WTC11 (cell line): ENCODE measurements around the gene LDLRAD4. TPM values are rescaled to one million over a fixed set of nuclear protein-coding genes. Genes with fewer than 3 reads are reported as not detected.

Experiments used
- ATAC-seq: fragments of 200-7000 bp; cut with Tn5 transposase; 2 replicates; pipeline ENCODE4 v1.10.0; 2021; ENCODE audit warnings: mild to moderate bottlenecking, moderate library complexity
- CTCF ChIA-PET: fragments of 300-600 bp; sonication (Branson Sonifier 250); formaldehyde crosslinking; loops from one replicate; lab custom pipeline; 2021; ENCODE audit warnings: antibody characterized with exemption; lab: Charles Lee
- POLR2A ChIA-PET: fragments of 350-600 bp; sonication (Branson Sonifier 250); formaldehyde crosslinking; loops from one replicate; lab custom pipeline; 2021; ENCODE audit warnings: antibody characterized with exemption; lab: Charles Lee
- DNase-seq: peaks from one replicate; pipeline ENCODE4 v3.0.0; 2021; ENCODE audit warnings: low spot score
- H3K27ac Mint-ChIP-seq: 2 replicates; pipeline ENCODE4 v1.8.0; 2021; ENCODE audit warnings: mixed read lengths
- H3K27me3 Mint-ChIP-seq: 2 replicates; pipeline ENCODE4 v1.8.0; 2021; ENCODE audit warnings: low read depth, mild to moderate bottlenecking, moderate library complexity, mixed read lengths
- H3K36me3 Mint-ChIP-seq: 2 replicates; pipeline ENCODE4 v1.8.0; 2021; ENCODE audit warnings: mixed read lengths
- H3K4me1 Mint-ChIP-seq: 2 replicates; pipeline ENCODE4 v1.8.0; 2022; ENCODE audit warnings: mixed read lengths
- H3K4me3 Mint-ChIP-seq: 2 replicates; pipeline ENCODE4 v1.8.0; 2021; ENCODE audit warnings: mild to moderate bottlenecking, moderate library complexity, mixed read lengths
- H3K9me3 Mint-ChIP-seq: 2 replicates; pipeline ENCODE4 v1.8.0; 2021; ENCODE audit warnings: mixed read lengths
- CREM ChIP-seq: sonication (generic); formaldehyde crosslinking; IDR thresholded peaks from 2 replicates; pipeline ENCODE4 v1.8.1; 2022; ENCODE audit warnings: mild to moderate bottlenecking, missing genetic modification reagents, moderate library complexity
- FOXJ3 ChIP-seq: sonication (generic); formaldehyde crosslinking; IDR thresholded peaks from 2 replicates; pipeline ENCODE4 v1.9.0; 2021; ENCODE audit warnings: missing genetic modification reagents, mild to moderate bottlenecking, borderline replicate concordance
- GRHL2 ChIP-seq: fragments of 250-450 bp; sonication (Bioruptor Pico); IDR thresholded peaks from 2 replicates; pipeline ENCODE4 v1.8.0; 2022; ENCODE audit warnings: mild to moderate bottlenecking, moderate library complexity; ENCODE audit not compliant: insufficient replicate concordance, severe bottlenecking
- HMGA2 ChIP-seq: fragments of 250-450 bp; sonication (Bioruptor Pico); IDR thresholded peaks from 2 replicates; pipeline ENCODE4 v1.4.0; 2021; ENCODE audit warnings: mild to moderate bottlenecking, moderate library complexity
- NFATC4 ChIP-seq: fragments of 250-450 bp; sonication (Bioruptor Pico); IDR thresholded peaks from 2 replicates; pipeline ENCODE4 v1.9.0; 2021; ENCODE audit warnings: mild to moderate bottlenecking
- NR1H2 ChIP-seq: sonication (generic); formaldehyde crosslinking; IDR thresholded peaks from 2 replicates; pipeline ENCODE4 v1.9.0; 2021; ENCODE audit warnings: mild to moderate bottlenecking, moderate library complexity, missing genetic modification reagents
- RORB ChIP-seq: fragments of 250-450 bp; sonication (Bioruptor Pico); IDR thresholded peaks from 2 replicates; pipeline ENCODE4 v1.9.0; 2021; ENCODE audit warnings: mild to moderate bottlenecking
- ZNF232 ChIP-seq: sonication (generic); formaldehyde crosslinking; IDR thresholded peaks from 2 replicates; pipeline ENCODE4 v1.8.0; 2022; ENCODE audit warnings: mild to moderate bottlenecking, missing genetic modification reagents
- total RNA-seq: library from RNA; stranded (reverse); gene quantifications from 3 replicates; pipeline ENCODE4 v1.2.3, GENCODE V29; 2021
- TF ChIP-seq, protein P1 (sequence below): fragments of 250-450 bp; sonication (Bioruptor Pico); IDR thresholded peaks from 2 replicates; pipeline ENCODE4 v1.9.0; 2021; ENCODE audit warnings: moderate library complexity, mild to moderate bottlenecking, inconsistent platforms, borderline replicate concordance
- TF ChIP-seq, protein P2 (sequence below): sonication (generic); formaldehyde crosslinking; IDR thresholded peaks from 2 replicates; pipeline ENCODE4 v1.8.1; 2023; ENCODE audit warnings: mild to moderate bottlenecking, missing genetic modification reagents, moderate library complexity
- TF ChIP-seq, protein P3 (sequence below): sonication (generic); formaldehyde crosslinking; IDR thresholded peaks from 2 replicates; pipeline ENCODE4 v1.8.0; 2022; ENCODE audit warnings: mild to moderate bottlenecking, missing genetic modification reagents
- TF ChIP-seq, protein P4 (sequence below): sonication (generic); formaldehyde crosslinking; IDR thresholded peaks from 2 replicates; pipeline ENCODE4 v1.8.0; 2022; ENCODE audit warnings: missing genetic modification reagents
- TF ChIP-seq, protein P5 (sequence below): fragments of 250-450 bp; sonication (Bioruptor Pico); IDR thresholded peaks from 2 replicates; pipeline ENCODE4 v1.8.0; 2021; ENCODE audit warnings: mild to moderate bottlenecking
- TF ChIP-seq, protein P6 (sequence below): sonication (generic); formaldehyde crosslinking; IDR thresholded peaks from 2 replicates; pipeline ENCODE4 v1.8.1; 2022; ENCODE audit warnings: missing genetic modification reagents, borderline replicate concordance
- TF ChIP-seq, protein P7 (sequence below): sonication (generic); formaldehyde crosslinking; IDR thresholded peaks from 2 replicates; pipeline ENCODE4 v1.8.1; 2023; ENCODE audit warnings: mild to moderate bottlenecking, missing genetic modification reagents

LDLRAD4 gene
- total RNA-seq, 1 experiment from 2014 or later, result 6.2 TPM

DNA sequence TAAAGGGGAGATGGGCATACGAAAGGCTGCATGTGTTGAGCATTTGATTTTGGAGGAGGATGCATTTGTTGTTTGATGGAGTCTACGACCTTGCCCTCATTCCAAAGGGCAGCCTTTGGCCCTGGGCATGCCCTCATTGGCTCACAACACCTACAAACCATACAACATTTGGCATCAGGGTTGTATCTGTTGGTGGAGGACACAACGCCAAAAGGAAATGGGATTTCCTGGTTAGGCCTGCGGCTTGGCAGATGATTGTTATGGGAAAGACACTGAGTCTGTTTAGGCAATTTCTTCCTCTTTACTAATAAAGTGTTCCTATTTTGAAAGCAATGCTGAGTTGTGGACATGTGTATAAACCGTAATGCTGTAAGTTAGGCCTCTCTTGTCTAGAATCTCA is 246.9 kb downstream of the LDLRAD4 start:
- Mint-ChIP-seq H3K36me3 (peaks cover 4% of the 10 kb centered on the region), H3K4me3 (no peak overlapping the region), H3K9me3 (peaks cover 21% of the 10 kb centered on the region)
- CTCF ChIA-PET, result no interaction called here
- TF ChIP-seq, protein P1, sequence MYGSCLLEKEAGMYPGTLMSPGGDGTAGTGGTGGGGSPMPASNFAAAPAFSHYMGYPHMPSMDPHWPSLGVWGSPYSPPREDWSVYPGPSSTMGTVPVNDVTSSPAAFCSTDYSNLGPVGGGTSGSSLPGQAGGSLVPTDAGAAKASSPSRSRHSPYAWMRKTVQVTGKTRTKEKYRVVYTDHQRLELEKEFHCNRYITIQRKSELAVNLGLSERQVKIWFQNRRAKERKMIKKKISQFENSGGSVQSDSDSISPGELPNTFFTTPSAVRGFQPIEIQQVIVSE (CRISPR knock-in tag), result no peak
- TF ChIP-seq, protein P2, sequence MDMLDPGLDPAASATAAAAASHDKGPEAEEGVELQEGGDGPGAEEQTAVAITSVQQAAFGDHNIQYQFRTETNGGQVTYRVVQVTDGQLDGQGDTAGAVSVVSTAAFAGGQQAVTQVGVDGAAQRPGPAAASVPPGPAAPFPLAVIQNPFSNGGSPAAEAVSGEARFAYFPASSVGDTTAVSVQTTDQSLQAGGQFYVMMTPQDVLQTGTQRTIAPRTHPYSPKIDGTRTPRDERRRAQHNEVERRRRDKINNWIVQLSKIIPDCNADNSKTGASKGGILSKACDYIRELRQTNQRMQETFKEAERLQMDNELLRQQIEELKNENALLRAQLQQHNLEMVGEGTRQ (CRISPR knock-in tag), result no peak
- TF ChIP-seq, protein P3, sequence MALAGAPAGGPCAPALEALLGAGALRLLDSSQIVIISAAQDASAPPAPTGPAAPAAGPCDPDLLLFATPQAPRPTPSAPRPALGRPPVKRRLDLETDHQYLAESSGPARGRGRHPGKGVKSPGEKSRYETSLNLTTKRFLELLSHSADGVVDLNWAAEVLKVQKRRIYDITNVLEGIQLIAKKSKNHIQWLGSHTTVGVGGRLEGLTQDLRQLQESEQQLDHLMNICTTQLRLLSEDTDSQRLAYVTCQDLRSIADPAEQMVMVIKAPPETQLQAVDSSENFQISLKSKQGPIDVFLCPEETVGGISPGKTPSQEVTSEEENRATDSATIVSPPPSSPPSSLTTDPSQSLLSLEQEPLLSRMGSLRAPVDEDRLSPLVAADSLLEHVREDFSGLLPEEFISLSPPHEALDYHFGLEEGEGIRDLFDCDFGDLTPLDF (CRISPR knock-in tag), result no peak
- TF ChIP-seq, protein P4, sequence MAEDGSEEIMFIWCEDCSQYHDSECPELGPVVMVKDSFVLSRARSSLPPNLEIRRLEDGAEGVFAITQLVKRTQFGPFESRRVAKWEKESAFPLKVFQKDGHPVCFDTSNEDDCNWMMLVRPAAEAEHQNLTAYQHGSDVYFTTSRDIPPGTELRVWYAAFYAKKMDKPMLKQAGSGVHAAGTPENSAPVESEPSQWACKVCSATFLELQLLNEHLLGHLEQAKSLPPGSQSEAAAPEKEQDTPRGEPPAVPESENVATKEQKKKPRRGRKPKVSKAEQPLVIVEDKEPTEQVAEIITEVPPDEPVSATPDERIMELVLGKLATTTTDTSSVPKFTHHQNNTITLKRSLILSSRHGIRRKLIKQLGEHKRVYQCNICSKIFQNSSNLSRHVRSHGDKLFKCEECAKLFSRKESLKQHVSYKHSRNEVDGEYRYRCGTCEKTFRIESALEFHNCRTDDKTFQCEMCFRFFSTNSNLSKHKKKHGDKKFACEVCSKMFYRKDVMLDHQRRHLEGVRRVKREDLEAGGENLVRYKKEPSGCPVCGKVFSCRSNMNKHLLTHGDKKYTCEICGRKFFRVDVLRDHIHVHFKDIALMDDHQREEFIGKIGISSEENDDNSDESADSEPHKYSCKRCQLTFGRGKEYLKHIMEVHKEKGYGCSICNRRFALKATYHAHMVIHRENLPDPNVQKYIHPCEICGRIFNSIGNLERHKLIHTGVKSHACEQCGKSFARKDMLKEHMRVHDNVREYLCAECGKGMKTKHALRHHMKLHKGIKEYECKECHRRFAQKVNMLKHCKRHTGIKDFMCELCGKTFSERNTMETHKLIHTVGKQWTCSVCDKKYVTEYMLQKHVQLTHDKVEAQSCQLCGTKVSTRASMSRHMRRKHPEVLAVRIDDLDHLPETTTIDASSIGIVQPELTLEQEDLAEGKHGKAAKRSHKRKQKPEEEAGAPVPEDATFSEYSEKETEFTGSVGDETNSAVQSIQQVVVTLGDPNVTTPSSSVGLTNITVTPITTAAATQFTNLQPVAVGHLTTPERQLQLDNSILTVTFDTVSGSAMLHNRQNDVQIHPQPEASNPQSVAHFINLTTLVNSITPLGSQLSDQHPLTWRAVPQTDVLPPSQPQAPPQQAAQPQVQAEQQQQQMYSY (CRISPR knock-in tag), result no peak
- TF ChIP-seq RORB (CRISPR knock-in tag) (no peak), CREM (no peak), GRHL2 (CRISPR knock-in tag) (no peak), NFATC4 (no peak), FOXJ3 (CRISPR knock-in tag) (no peak), NR1H2 (CRISPR knock-in tag) (no peak), ZNF232 (CRISPR knock-in tag) (no peak), HMGA2 (CRISPR knock-in tag) (no peak)
- TF ChIP-seq, protein P5, sequence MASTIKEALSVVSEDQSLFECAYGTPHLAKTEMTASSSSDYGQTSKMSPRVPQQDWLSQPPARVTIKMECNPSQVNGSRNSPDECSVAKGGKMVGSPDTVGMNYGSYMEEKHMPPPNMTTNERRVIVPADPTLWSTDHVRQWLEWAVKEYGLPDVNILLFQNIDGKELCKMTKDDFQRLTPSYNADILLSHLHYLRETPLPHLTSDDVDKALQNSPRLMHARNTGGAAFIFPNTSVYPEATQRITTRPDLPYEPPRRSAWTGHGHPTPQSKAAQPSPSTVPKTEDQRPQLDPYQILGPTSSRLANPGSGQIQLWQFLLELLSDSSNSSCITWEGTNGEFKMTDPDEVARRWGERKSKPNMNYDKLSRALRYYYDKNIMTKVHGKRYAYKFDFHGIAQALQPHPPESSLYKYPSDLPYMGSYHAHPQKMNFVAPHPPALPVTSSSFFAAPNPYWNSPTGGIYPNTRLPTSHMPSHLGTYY (CRISPR knock-in tag), result no peak
- TF ChIP-seq, protein P6, sequence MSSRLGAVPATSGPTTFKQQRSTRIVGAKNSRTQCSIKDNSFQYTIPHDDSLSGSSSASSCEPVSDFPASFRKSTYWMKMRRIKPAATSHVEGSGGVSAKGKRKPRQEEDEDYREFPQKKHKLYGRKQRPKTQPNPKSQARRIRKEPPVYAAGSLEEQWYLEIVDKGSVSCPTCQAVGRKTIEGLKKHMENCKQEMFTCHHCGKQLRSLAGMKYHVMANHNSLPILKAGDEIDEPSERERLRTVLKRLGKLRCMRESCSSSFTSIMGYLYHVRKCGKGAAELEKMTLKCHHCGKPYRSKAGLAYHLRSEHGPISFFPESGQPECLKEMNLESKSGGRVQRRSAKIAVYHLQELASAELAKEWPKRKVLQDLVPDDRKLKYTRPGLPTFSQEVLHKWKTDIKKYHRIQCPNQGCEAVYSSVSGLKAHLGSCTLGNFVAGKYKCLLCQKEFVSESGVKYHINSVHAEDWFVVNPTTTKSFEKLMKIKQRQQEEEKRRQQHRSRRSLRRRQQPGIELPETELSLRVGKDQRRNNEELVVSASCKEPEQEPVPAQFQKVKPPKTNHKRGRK, result no peak
- TF ChIP-seq, protein P7, sequence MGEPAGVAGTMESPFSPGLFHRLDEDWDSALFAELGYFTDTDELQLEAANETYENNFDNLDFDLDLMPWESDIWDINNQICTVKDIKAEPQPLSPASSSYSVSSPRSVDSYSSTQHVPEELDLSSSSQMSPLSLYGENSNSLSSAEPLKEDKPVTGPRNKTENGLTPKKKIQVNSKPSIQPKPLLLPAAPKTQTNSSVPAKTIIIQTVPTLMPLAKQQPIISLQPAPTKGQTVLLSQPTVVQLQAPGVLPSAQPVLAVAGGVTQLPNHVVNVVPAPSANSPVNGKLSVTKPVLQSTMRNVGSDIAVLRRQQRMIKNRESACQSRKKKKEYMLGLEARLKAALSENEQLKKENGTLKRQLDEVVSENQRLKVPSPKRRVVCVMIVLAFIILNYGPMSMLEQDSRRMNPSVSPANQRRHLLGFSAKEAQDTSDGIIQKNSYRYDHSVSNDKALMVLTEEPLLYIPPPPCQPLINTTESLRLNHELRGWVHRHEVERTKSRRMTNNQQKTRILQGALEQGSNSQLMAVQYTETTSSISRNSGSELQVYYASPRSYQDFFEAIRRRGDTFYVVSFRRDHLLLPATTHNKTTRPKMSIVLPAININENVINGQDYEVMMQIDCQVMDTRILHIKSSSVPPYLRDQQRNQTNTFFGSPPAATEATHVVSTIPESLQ, result no peak
- TF ChIP-seq, all 79 proteins: peak for 0
- H3K4me1 Mint-ChIP-seq, result peaks cover 26% of the 10 kb centered on the region
- DNase-seq (no peak), ATAC-seq (no peak)
- POLR2A ChIA-PET, result no interaction called here
- H3K27me3 Mint-ChIP-seq, result no peaks in the 10 kb centered on the region
- no peak overlapping the region for H3K27ac Mint-ChIP-seq
